Measurements from ENCODE around the gene FYN.

- TF ChIP-seq CTCF (tag by site-specific recombination; IDR thresholded peaks at IDR 0.05) (no peak), ZNF157 (tag by site-specific recombination; IDR thresholded peaks at IDR 0.05) (no peak), ZNF138 (tag by site-specific recombination; IDR thresholded peaks at IDR 0.05; ENCODE audit: borderline replicate concordance) (no peak)
Observed at GRCh38 chr6:111738156-111738555, 135.1 kb downstream of the FYN start.

All from HEK293 (cell line).